ENCODE results near the gene ACP4. TPM values are rescaled to one million over a fixed set of nuclear protein-coding genes. Genes with fewer than 3 reads are reported as not detected.

Gene ACP4
- total RNA-seq, 2 donors from 2014 or later, result not detected

- Histone ChIP-seq H3K36me3 (no peaks in the 10 kb centered on the region), H3K4me1 (ENCODE audit: control insufficient read depth in 1 of 2, low read depth in 2 of 2) (peaks cover 6% of the 10 kb centered on the region in 2 donors), H3K9me3 (no peaks in the 10 kb centered on the region), H3K27me3 (replicated peaks; ENCODE audit: insufficient read depth) (no peaks in the 10 kb centered on the region), H3K4me3 (no peak overlapping the region), H3K27ac (no peak overlapping the region)
- no peak for ATAC-seq (ENCODE audit: insufficient number of reproducible peaks, low FRiP score, low read depth)
- no peak for DNase-seq (ENCODE audit: low spot score)
- TF ChIP-seq, protein P1, sequence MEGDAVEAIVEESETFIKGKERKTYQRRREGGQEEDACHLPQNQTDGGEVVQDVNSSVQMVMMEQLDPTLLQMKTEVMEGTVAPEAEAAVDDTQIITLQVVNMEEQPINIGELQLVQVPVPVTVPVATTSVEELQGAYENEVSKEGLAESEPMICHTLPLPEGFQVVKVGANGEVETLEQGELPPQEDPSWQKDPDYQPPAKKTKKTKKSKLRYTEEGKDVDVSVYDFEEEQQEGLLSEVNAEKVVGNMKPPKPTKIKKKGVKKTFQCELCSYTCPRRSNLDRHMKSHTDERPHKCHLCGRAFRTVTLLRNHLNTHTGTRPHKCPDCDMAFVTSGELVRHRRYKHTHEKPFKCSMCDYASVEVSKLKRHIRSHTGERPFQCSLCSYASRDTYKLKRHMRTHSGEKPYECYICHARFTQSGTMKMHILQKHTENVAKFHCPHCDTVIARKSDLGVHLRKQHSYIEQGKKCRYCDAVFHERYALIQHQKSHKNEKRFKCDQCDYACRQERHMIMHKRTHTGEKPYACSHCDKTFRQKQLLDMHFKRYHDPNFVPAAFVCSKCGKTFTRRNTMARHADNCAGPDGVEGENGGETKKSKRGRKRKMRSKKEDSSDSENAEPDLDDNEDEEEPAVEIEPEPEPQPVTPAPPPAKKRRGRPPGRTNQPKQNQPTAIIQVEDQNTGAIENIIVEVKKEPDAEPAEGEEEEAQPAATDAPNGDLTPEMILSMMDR (IDR thresholded peaks at IDR 0.05), result no peak
These were observed 49.8 kb downstream of the ACP4 start for GRCh38 chr19:50839712-50840655.

DNA sequence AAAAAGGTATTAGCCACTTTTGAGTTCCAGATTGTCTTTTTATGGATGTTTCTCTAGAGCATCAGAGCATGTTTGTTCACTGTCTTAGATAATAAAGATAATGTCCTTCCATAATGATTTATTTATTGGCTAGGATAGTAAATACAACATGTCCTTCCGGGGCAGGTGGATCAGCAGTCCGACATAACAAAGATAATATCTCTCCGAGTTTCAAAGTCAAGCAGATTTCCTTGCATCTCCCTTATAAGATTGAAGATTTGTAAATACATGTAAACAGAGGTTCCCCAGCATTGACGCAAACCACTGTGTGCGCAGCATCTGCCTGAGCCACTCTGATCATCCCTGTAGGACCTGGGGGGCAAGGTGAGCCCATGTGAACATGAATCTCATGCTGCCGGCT is 51.9 kb downstream of the ACP4 start:
- Histone ChIP-seq H3K27me3 (replicated peaks; ENCODE audit: insufficient read depth) (no peaks in the 10 kb centered on the region), H3K9me3 (no peaks in the 10 kb centered on the region), H3K27ac (no peak overlapping the region), H3K36me3 (no peaks in the 10 kb centered on the region), H3K4me3 (no peak overlapping the region), H3K4me1 (ENCODE audit: control insufficient read depth in 1 of 2, low read depth in 2 of 2) (no peaks in the 10 kb centered on the region)
- TF ChIP-seq, protein P1 (IDR thresholded peaks at IDR 0.05), result no peak
- DNase-seq (ENCODE audit: low spot score) (no peak), ATAC-seq (ENCODE audit: insufficient number of reproducible peaks, low FRiP score, low read depth) (no peak)

GRCh38 chr19:50843205-50843604 is 53.0 kb downstream of the ACP4 start:
- H3K27ac ChIP-seq, result no peak overlapping the region
- DNase-seq (ENCODE audit: low spot score) (no peak), ATAC-seq (ENCODE audit: insufficient number of reproducible peaks, low FRiP score, low read depth) (no peak)
- H3K4me1 ChIP-seq (ENCODE audit: control insufficient read depth in 1 of 2, low read depth in 2 of 2), result no peaks in the 10 kb centered on the region
- TF ChIP-seq, protein P1 (IDR thresholded peaks at IDR 0.05), result no peak
- no peaks in the 10 kb centered on the region for H3K27me3 ChIP-seq (replicated peaks; ENCODE audit: insufficient read depth)
- no peaks in the 10 kb centered on the region for H3K9me3 ChIP-seq
- H3K36me3 ChIP-seq, result no peaks in the 10 kb centered on the region
- no peak overlapping the region for H3K4me3 ChIP-seq

GRCh38 chr19:50843701-50844221 is 53.5 kb downstream of the ACP4 start:
- DNase-seq (ENCODE audit: low spot score), result no peak
- H3K36me3 ChIP-seq, result no peaks in the 10 kb centered on the region
- no peaks in the 10 kb centered on the region for H3K9me3 ChIP-seq
- no peak overlapping the region for H3K4me3 ChIP-seq
- TF ChIP-seq, protein P1 (IDR thresholded peaks at IDR 0.05), result no peak
- ATAC-seq (ENCODE audit: insufficient number of reproducible peaks, low FRiP score, low read depth), result no peak
- no peaks in the 10 kb centered on the region for H3K27me3 ChIP-seq (replicated peaks; ENCODE audit: insufficient read depth)
- H3K27ac ChIP-seq, result no peak overlapping the region
- no peaks in the 10 kb centered on the region for H3K4me1 ChIP-seq (ENCODE audit: control insufficient read depth in 1 of 2, low read depth in 2 of 2)

DNA sequence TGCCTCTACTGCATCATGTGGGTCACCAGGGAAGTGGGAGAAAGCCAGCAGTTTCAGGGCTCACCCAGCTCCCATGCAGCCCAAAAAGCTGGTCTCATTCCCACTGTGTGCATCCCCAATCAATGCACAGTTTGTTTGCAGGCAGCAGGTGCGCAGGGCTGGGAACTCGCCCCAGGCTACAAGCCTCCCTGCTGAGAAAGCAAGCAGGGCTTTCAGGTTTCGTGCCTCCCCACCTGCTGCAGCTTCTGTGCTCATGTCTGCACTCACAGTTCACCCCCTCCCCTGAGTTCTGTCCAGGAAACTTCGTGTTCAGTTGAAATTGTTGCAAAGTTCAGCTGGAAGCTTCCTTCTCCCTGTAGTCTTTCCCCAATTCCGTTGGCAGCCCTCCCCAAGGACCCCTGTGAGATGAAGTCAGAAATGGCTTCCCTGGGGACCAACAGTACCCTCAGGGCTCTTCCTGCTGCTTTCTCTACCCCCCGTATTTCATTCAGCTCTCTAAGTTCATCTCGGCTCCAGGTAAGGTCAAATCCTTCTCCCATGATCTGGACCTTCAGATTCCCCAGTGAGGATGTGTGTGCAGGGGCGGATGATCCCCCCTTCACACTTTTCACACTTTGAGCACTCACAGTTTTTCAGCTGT is 54.2 kb downstream of the ACP4 start:
- Histone ChIP-seq H3K27ac (no peak overlapping the region), H3K36me3 (no peaks in the 10 kb centered on the region), H3K9me3 (no peaks in the 10 kb centered on the region), H3K4me3 (no peak overlapping the region), H3K27me3 (replicated peaks; ENCODE audit: insufficient read depth) (no peaks in the 10 kb centered on the region), H3K4me1 (ENCODE audit: control insufficient read depth in 1 of 2, low read depth in 2 of 2) (no peaks in the 10 kb centered on the region)
- ATAC-seq (ENCODE audit: insufficient number of reproducible peaks, low FRiP score, low read depth), result no peak
- no peak for DNase-seq (ENCODE audit: low spot score)
- TF ChIP-seq, protein P1 (IDR thresholded peaks at IDR 0.05), result no peak
